Stomach (tissue), 9 donors: ENCODE data around the gene AOC1. TPM values are rescaled to one million over a fixed set of nuclear protein-coding genes. Genes with fewer than 3 reads are reported as not detected.

Source experiments
- DNase-seq, 2 donors: peaks; one replicate each; pipeline versions ENCODE4 v3.0.0 to v3.0.0-alpha.2; 2013 to 2019
- H3K27ac ChIP-seq, 5 donors: fragments of 200-600 bp in 4 of 5; sonication (generic) in 4 of 5; one replicate each; pipeline ENCODE4 v1.5.1; 2013 to 2019; ENCODE audit warnings: mild to moderate bottlenecking in 1 of 5, moderate library complexity in 1 of 5
- H3K27me3 ChIP-seq, 3 donors: fragments of 200-600 bp; sonication (generic); one replicate each; pipeline ENCODE4 v1.5.1; 2017 to 2019; ENCODE audit warnings: mixed run types in 1 of 3
- H3K36me3 ChIP-seq, 4 donors: fragments of 200-600 bp; sonication (generic); 1 replicate in 3 of 4; 2 replicates in 1 of 4; pipeline ENCODE4 v1.5.1; 2016 to 2019
- H3K4me1 ChIP-seq, 4 donors: fragments of 200-600 bp; sonication (generic); one replicate each; pipeline ENCODE4 v1.5.1; 2016 to 2019
- H3K4me3 ChIP-seq, 4 donors: fragments of 200-600 bp; sonication (generic) in 3 of 4; one replicate each; pipeline ENCODE4 v1.5.1; 2016 to 2019; ENCODE audit warnings: mild to moderate bottlenecking in 1 of 4
- H3K9me3 ChIP-seq, 4 donors: fragments of 200-600 bp; sonication (generic); one replicate each; pipeline ENCODE4 v1.5.1; 2016 to 2019
- CTCF ChIP-seq, 7 experiments: fragments of 450-650 bp in 4 of 7; fragments of 200-600 bp in 3 of 7; sonication (generic) in 3 of 7; IDR thresholded peaks; one replicate each; pipeline ENCODE4 v1.5.1; 2016 to 2019; ENCODE audit warnings: antibody characterized with exemption in 7 of 7, control low read depth in 2 of 7, mild to moderate bottlenecking in 1 of 7
- EP300 ChIP-seq: sonication (generic); formaldehyde crosslinking; IDR thresholded peaks from one replicate; pipeline ENCODE4 v1.6.1; 2017; ENCODE audit warnings: antibody characterized with exemption
- POLR2A ChIP-seq, 4 donors: fragments of 450-650 bp; IDR thresholded peaks; one replicate each; pipeline ENCODE4 v1.6.1; 2016; ENCODE audit warnings: antibody characterized with exemption in 4 of 4, control low read depth in 2 of 4, mild to moderate bottlenecking in 1 of 4, moderate library complexity in 1 of 4
- POLR2AphosphoS5 ChIP-seq, 3 donors: sonication (generic); formaldehyde crosslinking; IDR thresholded peaks; one replicate each; pipeline ENCODE4 v1.6.1; 2016; ENCODE audit warnings: antibody characterized with exemption in 3 of 3
- WGBS, 5 donors: extraction: QIAGEN DNeasy Blood & Tissue Kit in 3 of 5; methylation state at CpG; one replicate each; pipeline versions ENCODE4 v1.1.5 to v1.1.7; 2013 to 2018; 5-methylcytosine and 5-hydroxymethylcytosine counted together
- intact Hi-C: fragments of 100-400 bp; cut with DNase I; formaldehyde crosslinking; loops from one replicate; pipeline ENCODE4 v1.15.1; 2023; ENCODE audit warnings: low total_unique reads
- polyA plus RNA-seq, 3 donors: library from polyadenylated mRNA; stranded (reverse); fragments of 200-250 nt; gene quantifications; one replicate each; pipeline ENCODE4 v1.2.3, GENCODE V29; 2013
- total RNA-seq, 5 donors: library from RNA; depleted of rRNA; stranded (reverse); fragments of >200 nt; gene quantifications; one replicate each; pipeline versions ENCODE4 v1.1.0 to v1.2.3, GENCODE V29; 2014 to 2016
- donor health status: healthy with polysubstance abuse.
- donor health status: Bipolar disorder and iron deficiency.
- donor health status: healthy.

Gene AOC1
- total and polyA plus RNA-seq, 8 donors: 0.31 to 105 (median 1.0) TPM; not detected in 2

GRCh38 chr7:150876817-150877526 is 24.7 kb downstream of the AOC1 start:
- no peaks in the 10 kb centered on the region for H3K27me3 ChIP-seq
- H3K4me1 ChIP-seq: peaks cover 0 to 15% (median 6%) of the 10 kb centered on the region in 4 donors
- intact Hi-C loops: no loop called here
- peak overlapping the region in 1 of 5 donors; percentile 55 for H3K27ac ChIP-seq
- peak overlapping the region in 2 of 4 donors; percentile 7 to 21 for H3K4me3 ChIP-seq
- H3K36me3 ChIP-seq: no peaks in the 10 kb centered on the region
- TF ChIP-seq CTCF (IDR thresholded peaks at IDR 0.05) (peak in 3 of 7 experiments; percentile 29 to 51 (median 34)), POLR2AphosphoS5 (IDR thresholded peaks at IDR 0.05) (peak in 1 of 3 donors; percentile 50), EP300 (no peak)
- peak; percentile 57 to 95 for DNase-seq
- H3K9me3 ChIP-seq: peaks cover 4 to 24% (median 21%) of the 10 kb centered on the region in 4 donors
- WGBS, 5 donors: 6 to 7% (median 6%) methylated on average over 13 to 19 of the region's 19 CpGs

GRCh38 chr7:150877536-150877935 is 25.2 kb downstream of the AOC1 start:
- 53 to 66% (median 61%) methylated on average over 4 of the region's 4 CpGs for WGBS, 5 donors
- Histone ChIP-seq H3K4me3 (no peak overlapping the region), H3K4me1 (peaks cover 0 to 15% (median 6%) of the 10 kb centered on the region in 4 donors), H3K9me3 (peaks cover 4 to 28% (median 22%) of the 10 kb centered on the region in 4 donors), H3K36me3 (no peaks in the 10 kb centered on the region), H3K27ac (no peak overlapping the region), H3K27me3 (no peaks in the 10 kb centered on the region)
- DNase-seq: no peak
- intact Hi-C loops: no loop called here
- TF ChIP-seq CTCF (IDR thresholded peaks at IDR 0.05) (no peak), EP300 (no peak), POLR2A (IDR thresholded peaks at IDR 0.05) (no peak), POLR2AphosphoS5 (IDR thresholded peaks at IDR 0.05) (no peak)

GRCh38 chr7:150879345-150879744 is 27.0 kb downstream of the AOC1 start:
- H3K9me3 ChIP-seq: peaks cover 4 to 38% (median 22%) of the 10 kb centered on the region in 4 donors
- no peak for DNase-seq
- no peak overlapping the region for H3K27ac ChIP-seq
- H3K27me3 ChIP-seq: no peaks in the 10 kb centered on the region
- intact Hi-C loops: no loop called here
- no peak overlapping the region for H3K4me3 ChIP-seq
- H3K4me1 ChIP-seq: peaks cover 0 to 15% (median 6%) of the 10 kb centered on the region in 4 donors
- H3K36me3 ChIP-seq: no peaks in the 10 kb centered on the region
- TF ChIP-seq POLR2A (IDR thresholded peaks at IDR 0.05): no peak

GRCh38 chr7:150881189-150881588 is 28.9 kb downstream of the AOC1 start:
- H3K4me3 ChIP-seq: no peak overlapping the region
- no peaks in the 10 kb centered on the region for H3K36me3 ChIP-seq
- TF ChIP-seq EP300 (no peak), CTCF (IDR thresholded peaks at IDR 0.05) (no peak), POLR2AphosphoS5 (IDR thresholded peaks at IDR 0.05) (no peak), POLR2A (IDR thresholded peaks at IDR 0.05) (no peak)
- H3K4me1 ChIP-seq: peaks cover 0 to 11% (median 6%) of the 10 kb centered on the region in 4 donors
- H3K27ac ChIP-seq: no peak overlapping the region
- WGBS, 5 donors: 80 to 95% (median 86%) methylated on average over 1 of the region's 1 CpG
- intact Hi-C loops: no loop called here
- no peaks in the 10 kb centered on the region for H3K27me3 ChIP-seq
- H3K9me3 ChIP-seq: peaks cover 4 to 50% (median 32%) of the 10 kb centered on the region in 4 donors
- DNase-seq: no peak
